Ovary (tissue), 3 donors: ENCODE data around the gene RING1.

Source experiments
- POLR2A ChIP-seq: fragments of 450-650 bp; IDR thresholded peaks from one replicate; pipeline ENCODE4 v1.6.1; 2017; ENCODE audit warnings: antibody characterized with exemption, mild to moderate bottlenecking, moderate library complexity
- TF ChIP-seq, protein P1 (sequence below), 3 donors: fragments of 450-650 bp in 2 of 3; fragments of 200-600 bp in 1 of 3; IDR thresholded peaks; one replicate each; pipeline versions ENCODE4 v1.5.1 to v1.8.0; 2016 to 2022; ENCODE audit warnings: antibody characterized with exemption in 3 of 3, mild to moderate bottlenecking in 1 of 3
- donor health status: DM: no; HTN: no; CAD: no.

DNA sequence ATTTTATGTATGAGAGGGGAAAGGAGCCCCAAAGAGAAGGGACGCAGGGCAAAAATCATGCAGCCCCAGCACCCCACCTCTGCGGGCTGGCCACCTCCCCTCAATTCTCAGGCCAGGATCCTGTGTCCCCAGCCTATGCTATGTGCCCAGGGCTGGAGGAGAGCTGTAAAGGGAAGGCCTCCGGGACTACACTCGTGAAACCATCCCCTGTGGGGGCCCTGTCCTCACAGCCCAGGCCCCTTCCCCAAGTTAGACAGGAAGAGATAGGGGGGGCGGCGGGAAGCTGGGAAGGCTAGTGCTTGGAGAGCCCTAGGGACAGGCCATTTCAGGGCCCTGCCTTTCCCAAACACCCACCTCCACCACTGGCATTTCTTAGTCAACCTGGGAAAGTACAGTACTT lies 14.7 kb upstream of the RING1 start:
- TF ChIP-seq, protein P1, sequence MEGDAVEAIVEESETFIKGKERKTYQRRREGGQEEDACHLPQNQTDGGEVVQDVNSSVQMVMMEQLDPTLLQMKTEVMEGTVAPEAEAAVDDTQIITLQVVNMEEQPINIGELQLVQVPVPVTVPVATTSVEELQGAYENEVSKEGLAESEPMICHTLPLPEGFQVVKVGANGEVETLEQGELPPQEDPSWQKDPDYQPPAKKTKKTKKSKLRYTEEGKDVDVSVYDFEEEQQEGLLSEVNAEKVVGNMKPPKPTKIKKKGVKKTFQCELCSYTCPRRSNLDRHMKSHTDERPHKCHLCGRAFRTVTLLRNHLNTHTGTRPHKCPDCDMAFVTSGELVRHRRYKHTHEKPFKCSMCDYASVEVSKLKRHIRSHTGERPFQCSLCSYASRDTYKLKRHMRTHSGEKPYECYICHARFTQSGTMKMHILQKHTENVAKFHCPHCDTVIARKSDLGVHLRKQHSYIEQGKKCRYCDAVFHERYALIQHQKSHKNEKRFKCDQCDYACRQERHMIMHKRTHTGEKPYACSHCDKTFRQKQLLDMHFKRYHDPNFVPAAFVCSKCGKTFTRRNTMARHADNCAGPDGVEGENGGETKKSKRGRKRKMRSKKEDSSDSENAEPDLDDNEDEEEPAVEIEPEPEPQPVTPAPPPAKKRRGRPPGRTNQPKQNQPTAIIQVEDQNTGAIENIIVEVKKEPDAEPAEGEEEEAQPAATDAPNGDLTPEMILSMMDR (IDR thresholded peaks at IDR 0.05), result no peak
- no peak for TF ChIP-seq POLR2A
